Smooth muscle cell (in vitro differentiated cells): ENCODE results near the gene HECW1. TPM values are rescaled to one million over a fixed set of nuclear protein-coding genes. Genes with fewer than 3 reads are reported as not detected.

Experiments
- DNase-seq: peaks from one replicate; lab custom pipeline; 2025; ENCODE audit not compliant: unreplicated experiment; lab: John Stamatoyannopoulos, UW
- H2AFZ ChIP-seq: fragments of 200-600 bp; sonication (generic); 2 replicates; pipeline ENCODE4 v1.6.0; 2016; ENCODE audit warnings: antibody characterized with exemption, low read depth, mild to moderate bottlenecking
- H3F3A ChIP-seq: fragments of 200-600 bp; sonication (generic); 2 replicates; pipeline ENCODE4 v1.6.0; 2017; ENCODE audit warnings: antibody characterized with exemption, low read depth
- H3K27ac ChIP-seq: fragments of 200-600 bp; sonication (generic); 2 replicates; pipeline ENCODE4 v1.5.1; 2016; ENCODE audit warnings: low read depth, mild to moderate bottlenecking
- H3K27me3 ChIP-seq: fragments of 200-600 bp; sonication (generic); 2 replicates; pipeline ENCODE4 v1.6.1; 2016; ENCODE audit warnings: low read depth, mild to moderate bottlenecking
- H3K36me3 ChIP-seq: fragments of 200-600 bp; sonication (generic); 2 replicates; pipeline ENCODE4 v1.5.1; 2016; ENCODE audit warnings: low read depth
- H3K4me1 ChIP-seq: fragments of 200-600 bp; sonication (generic); 2 replicates; pipeline ENCODE4 v1.5.1; 2016; ENCODE audit warnings: low read depth
- H3K4me2 ChIP-seq: fragments of 200-600 bp; sonication (generic); 2 replicates; pipeline ENCODE4 v1.6.0; 2016; ENCODE audit warnings: mild to moderate bottlenecking
- H3K4me3 ChIP-seq: fragments of 200-600 bp; sonication (generic); 2 replicates; pipeline ENCODE4 v1.5.1; 2016; ENCODE audit warnings: mild to moderate bottlenecking
- H3K79me2 ChIP-seq: fragments of 200-600 bp; sonication (generic); 2 replicates; pipeline ENCODE4 v1.6.0; 2016; ENCODE audit warnings: low read depth, mild to moderate bottlenecking
- H3K9ac ChIP-seq: fragments of 200-600 bp; sonication (generic); 2 replicates; pipeline ENCODE4 v1.6.0; 2016; ENCODE audit warnings: low read depth
- H3K9me3 ChIP-seq: fragments of 200-600 bp; sonication (generic); replicated peaks from 2 replicates; pipeline ENCODE4 v1.5.1; 2016; ENCODE audit warnings: low read depth
- H4K20me1 ChIP-seq: fragments of 200-600 bp; sonication (generic); 2 replicates; pipeline ENCODE4 v1.6.0; 2016; ENCODE audit warnings: low read depth
- CTCF ChIP-seq: fragments of 200-600 bp; sonication (generic); IDR thresholded peaks from 2 replicates; pipeline ENCODE4 v1.5.1; 2017; ENCODE audit warnings: borderline replicate concordance, mild to moderate bottlenecking, antibody characterized with exemption; ENCODE audit not compliant: insufficient read depth, poor library complexity, severe bottlenecking
- WGBS: methylation state at CpG from one replicate; pipeline ENCODE4 v1.1.7; 2016; ENCODE audit warnings: low lambda C conversion rate; 5-methylcytosine and 5-hydroxymethylcytosine counted together
- polyA plus RNA-seq: library from polyadenylated mRNA; unstranded; fragments of >200 nt; fragmentation: Nextera tagmentation; extraction: Ambion mirVana; gene quantifications from 2 replicates; pipeline ENCODE4 v1.2.1, GENCODE V29; 2016
- total RNA-seq: library from RNA; depleted of rRNA; stranded (reverse); fragments of >200 nt; gene quantifications from 2 replicates; pipeline ENCODE4 v1.2.3, GENCODE V29; 2014

The HECW1 gene
- total and polyA plus RNA-seq, 2 experiments from 2014 or later, result 0.09 to 0.49 TPM

GRCh38 chr7:43489257-43489656, 376.8 kb downstream of the HECW1 start:
- Histone ChIP-seq H3K36me3 (no peaks in the 10 kb centered on the region), H2AFZ (no peak overlapping the region), H3K79me2 (no peaks in the 10 kb centered on the region), H3K9me3 (no peaks in the 10 kb centered on the region), H3K4me2 (no peak overlapping the region), H3K4me1 (no peaks in the 10 kb centered on the region), H3K27me3 (no peaks in the 10 kb centered on the region), H3K9ac (no peak overlapping the region), H3K27ac (no peak overlapping the region), H4K20me1 (no peaks in the 10 kb centered on the region), H3K4me3 (no peak overlapping the region), H3F3A (no peaks in the 10 kb centered on the region)
- no peak for TF ChIP-seq CTCF
- WGBS, result 48% methylated on average over 1 of the region's 1 CpG
- DNase-seq, result no peak

GRCh38 chr7:43490016-43490415, 377.6 kb downstream of the HECW1 start:
- no peak overlapping the region for H3K4me2 ChIP-seq
- no peak overlapping the region for H3K27ac ChIP-seq
- H3K4me1 ChIP-seq, result no peaks in the 10 kb centered on the region
- no peaks in the 10 kb centered on the region for H3K9me3 ChIP-seq
- no peak for DNase-seq
- no peaks in the 10 kb centered on the region for H3K79me2 ChIP-seq
- H2AFZ ChIP-seq, result no peak overlapping the region
- no peaks in the 10 kb centered on the region for H3K36me3 ChIP-seq
- no peak overlapping the region for H3K9ac ChIP-seq
- no peak for TF ChIP-seq CTCF
- H4K20me1 ChIP-seq, result no peaks in the 10 kb centered on the region
- H3K27me3 ChIP-seq, result no peaks in the 10 kb centered on the region
- no peaks in the 10 kb centered on the region for H3F3A ChIP-seq
- 91% methylated on average over 3 of the region's 3 CpGs for WGBS
- no peak overlapping the region for H3K4me3 ChIP-seq

GRCh38 chr7:43491123-43491522, 378.7 kb downstream of the HECW1 start:
- WGBS, result 94% methylated on average over 2 of the region's 2 CpGs
- no peak overlapping the region for H3K27ac ChIP-seq
- no peaks in the 10 kb centered on the region for H3K79me2 ChIP-seq
- no peaks in the 10 kb centered on the region for H3K36me3 ChIP-seq
- no peaks in the 10 kb centered on the region for H3K9me3 ChIP-seq
- no peaks in the 10 kb centered on the region for H3F3A ChIP-seq
- no peaks in the 10 kb centered on the region for H3K4me1 ChIP-seq
- TF ChIP-seq CTCF, result no peak
- no peaks in the 10 kb centered on the region for H4K20me1 ChIP-seq
- H3K9ac ChIP-seq, result no peak overlapping the region
- no peak overlapping the region for H3K4me3 ChIP-seq
- DNase-seq, result no peak
- H3K4me2 ChIP-seq, result no peak overlapping the region
- no peak overlapping the region for H2AFZ ChIP-seq
- no peaks in the 10 kb centered on the region for H3K27me3 ChIP-seq

GRCh38 chr7:43491984-43492383, 379.5 kb downstream of the HECW1 start:
- Histone ChIP-seq H2AFZ (no peak overlapping the region), H3K27ac (no peak overlapping the region), H3K9me3 (no peaks in the 10 kb centered on the region), H3K36me3 (no peaks in the 10 kb centered on the region), H3K9ac (no peak overlapping the region), H3K4me1 (no peaks in the 10 kb centered on the region), H4K20me1 (no peaks in the 10 kb centered on the region), H3F3A (no peaks in the 10 kb centered on the region), H3K79me2 (no peaks in the 10 kb centered on the region), H3K4me2 (no peak overlapping the region), H3K4me3 (no peak overlapping the region), H3K27me3 (no peaks in the 10 kb centered on the region)
- no peak for DNase-seq
- 74% methylated on average over 2 of the region's 2 CpGs for WGBS
- no peak for TF ChIP-seq CTCF
